OCI-LY1 (cell line): ENCODE results near the gene IRAK1.

Experiments used
- EZH2 ChIP-seq: fragments of 200-600 bp; sonication (generic), shearing (Covaris generic); IDR thresholded peaks from 2 replicates; pipeline ENCODE4 v1.8.0; 2017; ENCODE audit warnings: borderline replicate concordance, mixed run types, mild to moderate bottlenecking, antibody characterized with exemption, low read length, moderate library complexity, mixed read lengths
- TF ChIP-seq, protein P1 (sequence below): fragments of 200-600 bp; sonication (generic), shearing (Covaris generic); IDR thresholded peaks from 2 replicates; pipeline ENCODE4 v1.5.1; 2017; ENCODE audit warnings: mild to moderate bottlenecking, antibody characterized with exemption, low read length, moderate library complexity, mixed read lengths

DNA sequence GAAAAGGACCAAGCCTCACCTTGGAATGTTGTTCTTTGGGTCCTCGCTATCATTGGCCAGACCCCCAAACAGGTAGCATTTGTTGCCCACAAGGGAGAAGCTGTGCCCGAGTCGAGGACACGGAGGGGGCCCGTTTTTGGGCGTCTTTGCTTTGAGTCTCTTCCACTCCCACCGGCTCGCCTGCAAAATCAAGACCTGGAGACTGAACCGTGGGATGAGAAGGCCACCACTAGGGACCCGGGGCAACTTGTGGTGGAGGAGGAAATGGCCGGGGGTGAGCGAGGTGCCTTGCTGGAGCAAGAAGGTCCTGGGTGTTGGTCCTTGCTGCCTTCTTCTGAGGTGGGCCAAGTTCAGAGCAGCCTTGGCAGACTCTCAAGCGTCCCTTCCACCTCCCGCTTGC, 55.6 kb downstream of the IRAK1 start:
- TF ChIP-seq, protein P1, sequence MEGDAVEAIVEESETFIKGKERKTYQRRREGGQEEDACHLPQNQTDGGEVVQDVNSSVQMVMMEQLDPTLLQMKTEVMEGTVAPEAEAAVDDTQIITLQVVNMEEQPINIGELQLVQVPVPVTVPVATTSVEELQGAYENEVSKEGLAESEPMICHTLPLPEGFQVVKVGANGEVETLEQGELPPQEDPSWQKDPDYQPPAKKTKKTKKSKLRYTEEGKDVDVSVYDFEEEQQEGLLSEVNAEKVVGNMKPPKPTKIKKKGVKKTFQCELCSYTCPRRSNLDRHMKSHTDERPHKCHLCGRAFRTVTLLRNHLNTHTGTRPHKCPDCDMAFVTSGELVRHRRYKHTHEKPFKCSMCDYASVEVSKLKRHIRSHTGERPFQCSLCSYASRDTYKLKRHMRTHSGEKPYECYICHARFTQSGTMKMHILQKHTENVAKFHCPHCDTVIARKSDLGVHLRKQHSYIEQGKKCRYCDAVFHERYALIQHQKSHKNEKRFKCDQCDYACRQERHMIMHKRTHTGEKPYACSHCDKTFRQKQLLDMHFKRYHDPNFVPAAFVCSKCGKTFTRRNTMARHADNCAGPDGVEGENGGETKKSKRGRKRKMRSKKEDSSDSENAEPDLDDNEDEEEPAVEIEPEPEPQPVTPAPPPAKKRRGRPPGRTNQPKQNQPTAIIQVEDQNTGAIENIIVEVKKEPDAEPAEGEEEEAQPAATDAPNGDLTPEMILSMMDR: no peak
- TF ChIP-seq EZH2: no peak
